Stimulated activated CD4-positive, alpha-beta T cell treated with anti-CD3 and anti-CD28 coated beads, Interleukin-15, amount 100 ng/mL, for 48 hours (primary cell): ENCODE data around the gene RABL6.
"Not testable (repeated sequence)": the region's sequence is repeated elsewhere in the genome, so short reads cannot be mapped to it uniquely, and the experiment has no call there.

Experiments
- DNase-seq, 2 donors: peaks; one replicate each; pipeline ENCODE4 v3.0.0-alpha.2; 2020; ENCODE audit warnings: low read depth in 2 of 2

RABL6 gene

GRCh38 chr9:136807281-136808074 is at the start of gene RABL6:
Gene RABL6, plus strand, starts transcription at chr9:136807948. Its CDS starts 249 bp downstream, at chr9:136808197.
- DNase-seq: peak; percentile 51 to 71

- no peak for DNase-seq
These were observed 48.7 kb upstream of the RABL6 start for GRCh38 chr9:136759001-136759400.

- no peak for DNase-seq
These were observed 48.1 kb upstream of the RABL6 start for GRCh38 chr9:136759436-136760325.

- DNase-seq: no peak
These were observed 47.3 kb upstream of the RABL6 start for GRCh38 chr9:136760424-136760823.

- DNase-seq: not testable (repeated sequence)
These were observed 46.8 kb upstream of the RABL6 start for GRCh38 chr9:136760834-136761544.

GRCh38 chr9:136761545-136761981 is 46.2 kb upstream of the RABL6 start:
- no peak for DNase-seq

GRCh38 chr9:136762221-136762691 is 45.5 kb upstream of the RABL6 start:
- no peak for DNase-seq

- DNase-seq: peak; percentile 26 to 51
These were observed 44.7 kb upstream of the RABL6 start for GRCh38 chr9:136762915-136763648.

- DNase-seq: no peak
These were observed 44.1 kb upstream of the RABL6 start for GRCh38 chr9:136763649-136764035.

- no peak for DNase-seq
These were observed 43.4 kb upstream of the RABL6 start, which contains the start of gene LCN15 for GRCh38 chr9:136764301-136764891. Gene LCN15, minus strand, starts transcription at chr9:136764518. Its CDS starts 30 bp downstream, at chr9:136764488.

GRCh38 chr9:136765041-136765440 is 42.7 kb upstream of the RABL6 start:
- no peak for DNase-seq

- DNase-seq: not testable (repeated sequence)
These were observed 41.9 kb upstream of the RABL6 start for GRCh38 chr9:136765745-136766409.

GRCh38 chr9:136766410-136767120 is 41.2 kb upstream of the RABL6 start:
- DNase-seq: peak; percentile 42 to 45

GRCh38 chr9:136769710-136770191 is 38.0 kb upstream of the RABL6 start:
- peak in 1 of 2 donors; percentile 58 for DNase-seq

- DNase-seq: no peak
These were observed 35.8 kb upstream of the RABL6 start for GRCh38 chr9:136771907-136772415.

- no peak for DNase-seq
These were observed 34.2 kb upstream of the RABL6 start for GRCh38 chr9:136773386-136774044.

- no peak for DNase-seq
These were observed 33.2 kb upstream of the RABL6 start for GRCh38 chr9:136774416-136775045.

GRCh38 chr9:136775191-136775590 is 32.6 kb upstream of the RABL6 start:
- no peak for DNase-seq
